Neuron (in vitro differentiated cells): ENCODE results near the gene GABRB2.
"Not testable (repeated sequence)": the region's sequence is repeated elsewhere in the genome, so short reads cannot be mapped to it uniquely, and the experiment has no call there.

ENCODE experiments used
- H2AFZ ChIP-seq: one replicate; pipeline ENCODE4 v1.6.1; 2013; ENCODE audit warnings: low read depth, mild to moderate bottlenecking, inconsistent platforms, low read length, moderate library complexity
- H3K27me3 ChIP-seq: one replicate; pipeline ENCODE4 v1.6.1; 2013; ENCODE audit warnings: low read length; ENCODE audit not compliant: insufficient read depth
- H3K36me3 ChIP-seq: one replicate; pipeline ENCODE4 v1.6.1; 2013; ENCODE audit warnings: low read length; ENCODE audit not compliant: insufficient read depth
- H3K4me1 ChIP-seq: one replicate; pipeline ENCODE4 v1.6.1; 2013; ENCODE audit warnings: low read length; ENCODE audit not compliant: insufficient read depth
- H3K4me3 ChIP-seq: 2 replicates; pipeline ENCODE4 v1.5.1; 2013; ENCODE audit warnings: mild to moderate bottlenecking, low read length, moderate library complexity
- H3K9me3 ChIP-seq: one replicate; pipeline ENCODE4 v1.6.1; 2013; ENCODE audit warnings: low read length

Gene GABRB2

DNA sequence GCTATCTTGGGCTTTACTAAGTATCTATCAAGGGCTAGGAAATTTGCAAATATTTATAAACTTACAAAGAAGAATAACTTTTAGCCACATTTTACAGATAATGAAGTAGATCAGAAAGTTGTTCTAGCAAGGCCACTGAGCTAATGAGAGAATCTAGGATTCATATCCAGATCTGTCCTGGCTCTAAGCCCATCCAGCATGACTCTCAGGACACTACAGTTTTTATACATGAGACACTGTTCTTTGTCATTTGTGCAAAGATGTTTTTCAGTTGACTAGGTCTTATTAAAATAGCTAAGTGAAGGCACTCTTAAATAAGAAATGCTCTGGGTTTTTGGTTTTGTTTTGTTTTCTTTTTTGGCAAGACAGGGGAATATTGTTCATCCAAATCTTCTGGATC is 273.1 kb downstream of the GABRB2 start:
- Histone ChIP-seq H2AFZ (no peak overlapping the region), H3K4me1 (no peaks in the 10 kb centered on the region), H3K27me3 (no peaks in the 10 kb centered on the region), H3K36me3 (no peaks in the 10 kb centered on the region), H3K4me3 (no peak overlapping the region), H3K9me3 (no peaks in the 10 kb centered on the region)

DNA sequence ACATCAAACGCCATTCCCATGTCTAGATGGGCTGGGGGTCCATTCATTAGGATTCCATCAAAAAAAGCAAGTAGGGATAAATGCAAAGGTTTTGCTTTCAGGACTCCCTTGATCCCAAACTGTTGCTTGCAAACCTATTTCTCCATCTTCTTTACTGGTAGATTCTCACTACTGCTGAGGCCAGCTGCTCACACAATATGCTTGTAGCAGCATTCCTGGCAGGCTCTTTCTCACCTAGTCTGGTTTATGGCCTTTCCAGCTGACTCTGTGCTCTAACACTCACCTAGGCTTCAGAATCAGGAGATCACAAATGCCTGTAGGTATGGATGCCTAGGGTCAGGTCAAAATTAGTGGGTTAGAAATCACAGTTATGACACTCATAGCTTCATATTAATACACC is 274.7 kb downstream of the GABRB2 start:
- H3K27me3 ChIP-seq, result no peaks in the 10 kb centered on the region

DNA sequence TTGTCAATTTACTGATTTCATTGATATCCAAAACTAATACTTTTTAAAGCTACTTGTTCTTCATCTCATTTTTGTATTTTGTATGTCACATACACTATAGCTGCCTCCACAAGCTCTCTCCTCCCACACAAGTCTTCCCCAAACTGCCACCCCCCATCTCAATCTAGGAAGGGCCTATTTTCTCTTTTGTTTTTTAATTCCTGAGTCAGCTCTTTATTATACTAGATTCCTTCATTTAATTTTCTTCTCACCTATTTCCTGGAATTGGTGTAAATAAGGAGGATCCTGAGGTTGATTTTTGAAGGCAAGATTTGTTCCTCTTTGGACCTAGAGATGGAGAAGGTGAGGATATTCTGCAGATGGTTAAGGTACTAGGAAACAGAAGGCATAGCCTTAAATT is 277.4 kb downstream of the GABRB2 start:
- H3K9me3 ChIP-seq, result no peaks in the 10 kb centered on the region
- no peaks in the 10 kb centered on the region for H3K27me3 ChIP-seq
- no peak overlapping the region for H3K4me3 ChIP-seq
- no peaks in the 10 kb centered on the region for H3K4me1 ChIP-seq
- H2AFZ ChIP-seq, result no peak overlapping the region
- H3K36me3 ChIP-seq, result no peaks in the 10 kb centered on the region

More for the DNA sequence above, 274.7 kb downstream of the GABRB2 start:
- Histone ChIP-seq H3K4me3 (no peak overlapping the region), H3K36me3 (no peaks in the 10 kb centered on the region), H3K4me1 (no peaks in the 10 kb centered on the region), H2AFZ (no peak overlapping the region), H3K9me3 (no peaks in the 10 kb centered on the region)

DNA sequence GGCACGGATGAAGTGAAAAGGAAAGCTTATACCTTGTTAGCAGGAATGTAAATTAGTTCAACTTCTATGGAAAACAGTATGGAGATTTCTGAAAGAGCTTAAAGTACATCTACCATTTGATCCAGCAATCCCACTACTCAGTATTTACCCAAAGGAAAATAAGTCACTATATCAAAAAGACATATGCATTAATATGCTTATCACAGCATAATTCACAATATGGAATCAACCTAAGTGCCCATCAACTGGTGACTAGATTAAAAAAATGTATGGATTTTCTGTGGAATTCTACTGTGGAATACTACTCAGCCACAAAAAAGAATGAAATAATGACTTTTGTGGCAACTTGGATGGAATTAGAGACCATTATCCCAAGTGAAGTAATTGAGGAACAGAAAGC is 279.6 kb downstream of the GABRB2 start:
- Histone ChIP-seq H3K27me3 (no peaks in the 10 kb centered on the region), H3K9me3 (no peaks in the 10 kb centered on the region), H2AFZ (no peak overlapping the region), H3K4me3 (no peak overlapping the region), H3K36me3 (no peaks in the 10 kb centered on the region), H3K4me1 (peaks cover 2% of the 10 kb centered on the region)

DNA sequence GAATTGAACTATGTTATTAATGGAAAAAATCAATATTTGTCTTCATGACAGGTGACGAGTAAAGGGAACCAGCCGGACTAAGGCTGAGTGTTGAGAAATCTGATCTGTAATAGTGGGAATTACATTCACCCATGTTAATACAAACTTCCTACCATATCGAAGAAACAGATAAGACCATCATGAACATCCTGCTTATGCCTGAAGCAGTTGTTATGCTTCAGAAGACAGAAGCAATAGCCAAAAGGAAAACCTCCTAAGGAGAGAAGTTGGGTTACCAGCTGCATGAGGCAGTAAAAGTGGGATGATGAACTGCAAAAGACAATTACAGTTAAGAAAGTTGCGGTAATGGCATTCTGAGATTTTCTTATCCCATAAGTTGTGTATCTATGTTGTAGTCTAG is 281.5 kb downstream of the GABRB2 start:
- H3K9me3 ChIP-seq, result no peaks in the 10 kb centered on the region
- H3K36me3 ChIP-seq, result no peaks in the 10 kb centered on the region
- H3K4me3 ChIP-seq, result no peak overlapping the region
- H2AFZ ChIP-seq, result no peak overlapping the region
- H3K4me1 ChIP-seq, result peaks cover 2% of the 10 kb centered on the region
- H3K27me3 ChIP-seq, result no peaks in the 10 kb centered on the region

DNA sequence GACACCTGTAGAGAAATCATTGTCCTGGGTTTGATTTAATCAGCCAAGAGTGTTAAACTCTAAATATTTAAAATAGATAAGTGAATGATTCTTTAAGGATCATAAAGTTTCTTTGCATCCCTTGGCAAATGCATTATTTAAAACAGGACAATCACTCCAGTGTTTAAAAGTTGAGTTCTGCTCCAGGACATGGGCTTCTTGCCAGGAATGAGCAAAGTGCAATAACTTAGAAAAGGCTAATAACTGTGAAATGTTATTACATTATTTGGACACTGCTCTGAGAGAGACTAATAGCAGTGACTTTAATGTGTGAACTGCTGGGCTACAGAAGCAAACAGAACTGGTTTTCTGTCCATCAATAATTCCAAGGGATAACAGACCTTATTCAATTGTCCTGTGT is 283.3 kb downstream of the GABRB2 start:
- Histone ChIP-seq H3K4me3 (no peak overlapping the region), H3K9me3 (no peaks in the 10 kb centered on the region), H3K36me3 (no peaks in the 10 kb centered on the region), H2AFZ (no peak overlapping the region), H3K27me3 (no peaks in the 10 kb centered on the region), H3K4me1 (peaks cover 2% of the 10 kb centered on the region)

DNA sequence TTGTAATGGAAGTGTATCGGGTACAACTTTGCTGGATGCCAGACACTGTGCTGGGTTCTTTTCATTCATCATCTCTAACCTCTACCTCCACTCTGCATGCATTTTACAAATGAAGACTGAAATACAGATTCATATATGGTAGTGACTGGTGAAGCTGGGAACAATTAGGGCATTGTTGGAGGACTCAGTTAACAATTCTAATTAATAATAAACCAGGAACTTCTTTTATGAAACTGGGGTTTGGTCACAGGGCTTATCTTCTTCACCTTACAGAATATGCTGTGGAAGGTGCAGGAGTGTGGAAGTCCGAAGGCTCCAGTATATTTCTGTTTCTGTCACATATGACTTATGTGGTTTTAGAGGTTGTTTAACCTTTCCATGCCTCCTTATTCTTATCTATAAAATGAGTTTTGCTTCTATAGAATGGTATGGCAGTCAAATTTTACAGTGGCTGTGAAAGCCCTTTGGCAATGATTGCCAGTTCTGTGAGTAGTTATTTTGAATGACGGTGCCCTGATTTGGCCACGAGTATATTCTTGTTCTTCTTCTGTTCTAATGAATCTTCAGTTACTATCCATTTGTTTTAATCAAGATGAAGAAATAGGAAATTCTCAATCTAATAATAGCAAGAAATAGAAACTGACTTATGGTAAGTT is 284.7 kb downstream of the GABRB2 start:
- no peaks in the 10 kb centered on the region for H3K9me3 ChIP-seq
- no peaks in the 10 kb centered on the region for H3K27me3 ChIP-seq
- no peaks in the 10 kb centered on the region for H3K36me3 ChIP-seq
- no peak overlapping the region for H3K4me3 ChIP-seq
- H3K4me1 ChIP-seq, result peaks cover 2% of the 10 kb centered on the region
- no peak overlapping the region for H2AFZ ChIP-seq

DNA sequence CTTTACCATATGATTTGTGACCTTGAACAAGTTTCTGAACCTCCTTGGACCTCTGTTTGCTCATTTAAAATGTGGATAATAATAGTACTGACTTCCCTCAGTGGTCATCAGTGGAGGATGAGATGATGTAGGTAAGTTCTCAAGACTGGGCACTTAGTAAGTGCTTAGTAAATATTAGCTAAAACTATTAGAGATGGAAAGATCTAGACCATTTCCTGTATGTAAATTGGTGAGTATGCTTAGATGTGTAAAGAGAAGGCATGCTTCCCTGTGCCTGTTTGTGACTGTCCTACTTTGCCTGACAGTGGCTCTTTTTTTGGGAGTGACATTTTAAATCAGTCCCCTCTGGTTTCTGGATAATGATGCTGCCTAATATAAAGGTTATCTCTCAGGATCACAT is 288.1 kb downstream of the GABRB2 start:
- no peak overlapping the region for H2AFZ ChIP-seq
- H3K36me3 ChIP-seq, result no peaks in the 10 kb centered on the region
- no peaks in the 10 kb centered on the region for H3K4me1 ChIP-seq
- no peak overlapping the region for H3K4me3 ChIP-seq
- no peaks in the 10 kb centered on the region for H3K9me3 ChIP-seq
- H3K27me3 ChIP-seq, result no peaks in the 10 kb centered on the region

DNA sequence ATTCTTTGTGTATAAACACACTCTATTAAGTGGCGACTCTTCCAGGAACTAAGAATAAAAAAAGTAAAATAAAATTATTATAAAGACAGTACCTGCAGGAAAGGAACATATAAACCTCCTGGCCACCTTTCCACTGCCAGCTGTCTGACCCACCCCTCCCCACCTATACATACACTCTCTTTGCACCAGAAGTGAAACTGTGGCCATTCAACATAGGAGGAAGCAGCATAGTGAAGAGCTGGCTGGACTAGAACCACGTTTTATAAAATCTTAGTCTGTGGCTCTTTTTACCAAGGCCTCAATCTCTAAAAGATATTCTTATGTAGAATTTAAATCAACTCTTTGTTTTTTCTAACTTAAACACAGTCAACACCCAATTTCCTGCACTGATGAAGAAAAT is 289.6 kb downstream of the GABRB2 start:
- H3K4me3 ChIP-seq, result no peak overlapping the region
- H2AFZ ChIP-seq, result no peak overlapping the region
- no peaks in the 10 kb centered on the region for H3K27me3 ChIP-seq
- no peaks in the 10 kb centered on the region for H3K4me1 ChIP-seq
- H3K36me3 ChIP-seq, result no peaks in the 10 kb centered on the region
- no peaks in the 10 kb centered on the region for H3K9me3 ChIP-seq

DNA sequence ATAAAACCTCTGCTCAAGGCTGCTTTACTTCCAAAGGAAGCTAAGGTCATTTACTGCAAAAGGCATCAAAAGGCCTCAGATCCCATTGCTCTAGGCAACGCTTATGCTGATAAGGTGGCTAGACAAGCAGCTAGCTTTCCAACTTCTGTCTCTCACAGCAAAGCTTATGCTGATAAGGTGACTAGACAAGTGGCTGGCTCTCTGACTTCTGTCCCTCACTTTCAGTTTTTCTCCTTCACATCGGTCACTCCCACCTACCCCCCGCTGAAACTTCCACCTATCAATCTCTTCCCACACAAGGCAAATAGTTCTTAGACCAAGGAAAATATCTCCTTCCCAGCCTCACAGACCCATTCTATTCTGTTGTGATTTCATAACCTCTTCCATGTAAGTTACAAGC is 293.6 kb downstream of the GABRB2 start:
- not testable (repeated sequence) for H3K36me3 ChIP-seq, H3K27me3 ChIP-seq, H3K9me3 ChIP-seq, H3K4me3 ChIP-seq, H2AFZ ChIP-seq, H3K4me1 ChIP-seq

DNA sequence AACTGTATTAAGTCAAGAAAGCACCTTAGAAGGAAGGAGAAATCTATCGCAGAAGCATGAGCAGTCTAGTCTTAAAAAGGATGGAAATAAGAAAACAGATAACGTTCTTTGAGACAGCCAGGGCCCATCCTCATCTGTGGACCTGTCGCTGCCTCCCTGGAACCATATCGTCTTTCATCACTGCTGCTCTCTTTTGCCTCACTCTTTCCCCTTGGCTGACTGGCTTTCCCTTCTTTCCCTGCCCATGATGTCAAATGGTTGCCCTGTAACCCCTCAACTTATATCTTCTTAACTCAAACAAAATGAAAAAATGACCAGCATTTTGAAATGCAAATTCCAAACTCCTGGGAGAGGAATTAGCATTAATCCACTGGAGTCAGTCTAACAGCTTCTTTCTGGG is 299.8 kb downstream of the GABRB2 start:
- H3K27me3 ChIP-seq, result no peaks in the 10 kb centered on the region
- no peaks in the 10 kb centered on the region for H3K36me3 ChIP-seq
- H2AFZ ChIP-seq, result no peak overlapping the region
- no peaks in the 10 kb centered on the region for H3K9me3 ChIP-seq
- no peaks in the 10 kb centered on the region for H3K4me1 ChIP-seq
- no peak overlapping the region for H3K4me3 ChIP-seq

DNA sequence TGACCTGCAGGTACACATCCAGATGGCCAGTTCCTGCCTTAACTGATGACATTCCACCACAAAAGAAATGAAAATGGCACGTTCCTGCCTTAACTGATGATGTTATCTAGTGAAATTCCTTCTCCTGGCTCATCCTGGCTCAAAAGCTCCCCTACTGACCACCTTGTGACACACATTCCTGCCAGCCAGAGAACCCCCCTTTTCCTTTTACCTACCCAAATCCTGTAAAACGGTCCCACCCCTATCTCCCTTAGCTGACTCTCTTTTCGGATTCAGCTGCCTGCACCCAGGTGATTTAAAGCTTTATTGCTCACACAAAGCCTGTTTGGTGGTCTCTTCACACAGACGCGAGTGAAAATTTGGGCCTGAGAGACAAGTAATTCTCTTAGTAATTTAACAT is 300.7 kb downstream of the GABRB2 start:
- H2AFZ ChIP-seq, H3K36me3 ChIP-seq, H3K9me3 ChIP-seq: not testable (repeated sequence)

More for the DNA sequence above, 300.7 kb downstream of the GABRB2 start:
- not testable (repeated sequence) for H3K27me3 ChIP-seq, H3K4me3 ChIP-seq, H3K4me1 ChIP-seq
